Keratinocyte (primary cell): ENCODE data around the gene SCP2D1. TPM values are rescaled to one million over a fixed set of nuclear protein-coding genes. Genes with fewer than 3 reads are reported as not detected.

ENCODE experiments used
- DNase-seq: peaks from one replicate; pipeline ENCODE4 v3.0.0-alpha.2; 2011; ENCODE audit warnings: low read depth, missing footprints, low spot score
- FAIRE-seq: peaks from 2 replicates; lab custom pipeline; 2011; peaks lifted over from hg19 to GRCh38; lab: Jason Lieb, UNC
- H2AFZ ChIP-seq: 2 replicates; pipeline ENCODE4 v1.6.0; 2012; ENCODE audit warnings: low read length, control low read depth, inconsistent platforms; ENCODE audit not compliant: control insufficient read depth
- H3K27ac ChIP-seq: 2 replicates; pipeline ENCODE4 v1.5.1; 2011; ENCODE audit warnings: low read length; ENCODE audit not compliant: control insufficient read depth, insufficient read depth
- H3K27me3 ChIP-seq: 3 replicates; pipeline ENCODE4 v1.6.0; 2011; ENCODE audit warnings: low read length; ENCODE audit not compliant: control insufficient read depth, insufficient read depth; ENCODE audit errors: extremely low read depth
- H3K36me3 ChIP-seq, 2 experiments: 2 replicates in 1 of 2; 3 replicates in 1 of 2; pipeline ENCODE4 v1.5.1; 2011; ENCODE audit warnings: low read length in 2 of 2, mild to moderate bottlenecking in 1 of 2; ENCODE audit not compliant: control insufficient read depth in 2 of 2, insufficient read depth in 2 of 2; ENCODE audit errors: extremely low read depth in 1 of 2
- H3K4me1 ChIP-seq: 3 replicates; pipeline ENCODE4 v1.5.1; 2011; ENCODE audit warnings: low read length; ENCODE audit not compliant: control insufficient read depth, insufficient read depth; ENCODE audit errors: extremely low read depth
- H3K4me2 ChIP-seq: 3 replicates; pipeline ENCODE4 v1.6.0; 2011; ENCODE audit warnings: low read depth, low read length; ENCODE audit not compliant: control insufficient read depth, insufficient read depth; ENCODE audit errors: extremely low read depth
- H3K4me3 ChIP-seq, 3 experiments: fragments of 200-600 bp in 1 of 3; sonication (generic) in 1 of 3; 2 replicates in 2 of 3; 3 replicates in 1 of 3; pipeline ENCODE4 v1.5.1; 2011 to 2016; ENCODE audit warnings: low read length in 3 of 3, mild to moderate bottlenecking in 3 of 3, control low read depth in 2 of 3, inconsistent platforms in 1 of 3, low read depth in 1 of 3, mixed read lengths in 1 of 3, mixed run types in 1 of 3, moderate library complexity in 1 of 3; ENCODE audit not compliant: control insufficient read depth in 2 of 3, insufficient read depth in 2 of 3; ENCODE audit errors: extremely low read depth in 1 of 3
- H3K79me2 ChIP-seq: 2 replicates; pipeline ENCODE4 v1.6.0; 2012; ENCODE audit warnings: low read length; ENCODE audit not compliant: control insufficient read depth, insufficient read depth
- H3K9ac ChIP-seq: 3 replicates; pipeline ENCODE4 v1.6.0; 2011; ENCODE audit warnings: low read length; ENCODE audit not compliant: control insufficient read depth, insufficient read depth; ENCODE audit errors: extremely low read depth
- H3K9me1 ChIP-seq: 3 replicates; pipeline ENCODE4 v1.6.0; 2011; ENCODE audit warnings: low read length; ENCODE audit not compliant: control insufficient read depth, insufficient read depth; ENCODE audit errors: extremely low read depth
- H3K9me3 ChIP-seq: 2 replicates; pipeline ENCODE4 v1.5.1; 2012; ENCODE audit warnings: low read depth, low read length; ENCODE audit not compliant: control insufficient read depth
- H4K20me1 ChIP-seq: 3 replicates; pipeline ENCODE4 v1.6.0; 2011; ENCODE audit warnings: low read length; ENCODE audit not compliant: control insufficient read depth, insufficient read depth; ENCODE audit errors: extremely low read depth
- CTCF ChIP-seq, 3 experiments: IDR thresholded peaks in 1 of 3; conservative IDR thresholded peaks in 1 of 3; optimal IDR thresholded peaks in 1 of 3; 2 replicates in 2 of 3; 3 replicates in 1 of 3; pipeline versions ENCODE3 to v1.5.1; 2011; ENCODE audit warnings: low read length in 3 of 3, mild to moderate bottlenecking in 3 of 3, moderate library complexity in 2 of 3, control low read depth in 1 of 3, inconsistent platforms in 1 of 3; ENCODE audit not compliant: insufficient read depth in 2 of 3; ENCODE audit errors: extremely low read depth in 1 of 3
- EZH2 ChIP-seq: IDR thresholded peaks from one replicate; pipeline ENCODE4 v1.6.1; 2012; ENCODE audit warnings: inconsistent platforms, mild to moderate bottlenecking, low read length, moderate library complexity
- dilution Hi-C: fragments of 300-500 bp; cut with MboI; formaldehyde crosslinking; loops from one replicate; pipeline ENCODE4 v1.7.0; 2020; ENCODE audit warnings: low sequenced_read_pairs; ENCODE audit not compliant: extremely low pct_ligation_motif_present
- polyA plus RNA-seq, 5 experiments: library from polyadenylated mRNA; depleted of rRNA in 3 of 5; stranded (reverse) in 3 of 5; stranded (forward) in 1 of 5; unstranded in 1 of 5; fragments of >200 nt; gene quantifications; 1 replicate in 1 of 5; 2 replicates in 3 of 5; 3 replicates in 1 of 5; pipeline versions ENCODE4 v1.2.1 to v1.2.3, GENCODE V29; 2011 to 2012; ENCODE audit warnings: missing spikeins in 2 of 5, low read depth in 1 of 5, low replicate concordance in 1 of 5

Gene SCP2D1
- polyA plus RNA-seq, 1 donor (not counting 4 experiments of a cell fraction or from before 2014, with no cell fraction given) = not detected

- peak overlapping the region; percentile 80 for H3K4me2 ChIP-seq
- peaks cover 5% of the 10 kb centered on the region for H3K4me1 ChIP-seq
- peak overlapping the region; percentile 83 for H3K9ac ChIP-seq
- no peaks in the 10 kb centered on the region for H3K79me2 ChIP-seq
- no peaks in the 10 kb centered on the region for H3K36me3 ChIP-seq
- H3K4me3 ChIP-seq = peak overlapping the region; percentile 76 to 89 (median 84)
- no peaks in the 10 kb centered on the region for H3K9me1 ChIP-seq
- peak overlapping the region; percentile 78 for H3K27ac ChIP-seq
- TF ChIP-seq EZH2 = no peak
- TF ChIP-seq CTCF (optimal IDR thresholded peaks at IDR 0.05 in 1 of 3, IDR thresholded peaks at IDR 0.05 in 1 of 3, conservative IDR thresholded peaks at IDR 0.05 in 1 of 3; ENCODE audit: extremely low read depth in 1 of 3, insufficient read depth in 2 of 3, low read length in 3 of 3) = no peak
- FAIRE-seq = no peak
- H2AFZ ChIP-seq = peak overlapping the region; percentile 88
- dilution Hi-C loops = no loop called here
- H4K20me1 ChIP-seq = no peaks in the 10 kb centered on the region
- no peaks in the 10 kb centered on the region for H3K27me3 ChIP-seq
- DNase-seq = no peak
- H3K9me3 ChIP-seq = no peaks in the 10 kb centered on the region
Observed at GRCh38 chr20:18794428-18794787, 19.2 kb upstream of the SCP2D1 start.

- TF ChIP-seq CTCF (optimal IDR thresholded peaks at IDR 0.05 in 1 of 3, IDR thresholded peaks at IDR 0.05 in 1 of 3, conservative IDR thresholded peaks at IDR 0.05 in 1 of 3; ENCODE audit: extremely low read depth in 1 of 3, insufficient read depth in 2 of 3, low read length in 3 of 3) (no peak), EZH2 (no peak)
- H3K9ac ChIP-seq = no peak overlapping the region
- H3K27ac ChIP-seq = no peak overlapping the region
- H3K79me2 ChIP-seq = no peaks in the 10 kb centered on the region
- no peaks in the 10 kb centered on the region for H4K20me1 ChIP-seq
- H2AFZ ChIP-seq = no peak overlapping the region
- FAIRE-seq (no peak), DNase-seq (no peak)
- no peaks in the 10 kb centered on the region for H3K9me1 ChIP-seq
- H3K9me3 ChIP-seq = no peaks in the 10 kb centered on the region
- no peaks in the 10 kb centered on the region for H3K27me3 ChIP-seq
- H3K36me3 ChIP-seq = no peaks in the 10 kb centered on the region
- dilution Hi-C loops = no loop called here
- peaks cover 5% of the 10 kb centered on the region for H3K4me1 ChIP-seq
- no peak overlapping the region for H3K4me3 ChIP-seq
- no peak overlapping the region for H3K4me2 ChIP-seq
Observed at GRCh38 chr20:18795366-18795765, 18.2 kb upstream of the SCP2D1 start.
